GM12891 (cell line): Measurements from ENCODE around the gene SMARCD2.
A peak's percentile ranks its signal among the peaks of the same experiment; 100 is the strongest.

ENCODE experiments used
- DNase-seq: peaks from one replicate; pipeline ENCODE4 v3.0.0; 2011; ENCODE audit warnings: low spot score; ENCODE audit not compliant: insufficient read length
- FAIRE-seq: peaks from 2 replicates; lab custom pipeline; 2011; peaks lifted over from hg19 to GRCh38; lab: Jason Lieb, UNC
- PAX5 ChIP-seq: IDR thresholded peaks from 2 replicates; pipeline ENCODE4 v1.6.1; 2011; ENCODE audit warnings: low read length, moderate library complexity, mild to moderate bottlenecking; ENCODE audit not compliant: insufficient read depth, severe bottlenecking
- POLR2A ChIP-seq: IDR thresholded peaks from 2 replicates; pipeline ENCODE4 v1.6.1; 2011; ENCODE audit warnings: low read depth, low read length, control low read depth
- POLR2AphosphoS5 ChIP-seq: IDR thresholded peaks from 2 replicates; pipeline ENCODE4 v1.6.1; 2011; ENCODE audit warnings: low read depth, low read length, control low read depth
- POU2F2 ChIP-seq: IDR thresholded peaks from 2 replicates; pipeline ENCODE4 v1.6.1; 2011; ENCODE audit warnings: low read depth, mild to moderate bottlenecking, control low read depth, low read length, moderate library complexity
- SPI1 ChIP-seq: IDR thresholded peaks from 2 replicates; pipeline ENCODE4 v1.6.1; 2011; ENCODE audit warnings: low read depth, low read length, control low read depth
- TAF1 ChIP-seq: IDR thresholded peaks from 2 replicates; pipeline ENCODE4 v1.6.1; 2011; ENCODE audit warnings: low read depth, low read length, control low read depth

The SMARCD2 gene

DNA sequence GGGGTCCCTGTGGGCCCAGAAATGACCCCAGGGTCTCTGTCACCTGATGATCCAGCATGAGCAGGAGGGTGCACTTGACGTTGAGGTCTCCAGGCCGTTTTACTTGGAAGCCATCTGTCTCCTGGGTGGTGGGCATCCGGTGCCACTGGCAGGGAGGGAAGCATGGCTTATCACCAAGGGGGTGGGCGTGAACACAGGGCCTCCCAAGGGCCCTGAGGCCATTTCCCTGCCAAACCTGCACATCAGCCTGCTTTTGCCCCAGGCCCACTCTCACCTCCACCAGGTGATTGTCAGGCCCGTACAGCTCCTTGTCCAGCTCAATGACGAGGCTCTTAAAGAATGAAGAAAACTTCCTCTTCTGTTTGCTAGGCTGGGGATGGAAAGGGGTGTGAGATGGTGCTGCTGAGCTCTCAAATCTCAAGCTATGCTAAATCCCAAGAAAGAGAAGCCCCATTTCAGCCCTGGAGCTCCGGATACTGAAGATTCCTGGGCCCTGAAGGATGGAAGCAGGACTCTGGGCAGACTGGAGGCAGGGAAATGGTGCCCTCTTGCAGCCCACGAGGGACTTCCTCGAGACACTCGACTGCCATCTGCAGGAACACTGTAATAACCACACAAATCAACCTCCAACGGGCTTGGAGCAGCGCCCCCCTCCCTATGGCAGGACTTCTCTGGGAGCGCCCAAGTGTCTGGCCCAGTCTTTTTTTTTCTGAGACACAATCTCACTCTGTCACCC, 7.9 kb downstream of the SMARCD2 start:
- TF ChIP-seq TAF1: no peak
- TF ChIP-seq POLR2A: no peak
- TF ChIP-seq POLR2AphosphoS5: peak; percentile 59
- TF ChIP-seq PAX5: no peak
- peak; percentile 85 for FAIRE-seq

DNA sequence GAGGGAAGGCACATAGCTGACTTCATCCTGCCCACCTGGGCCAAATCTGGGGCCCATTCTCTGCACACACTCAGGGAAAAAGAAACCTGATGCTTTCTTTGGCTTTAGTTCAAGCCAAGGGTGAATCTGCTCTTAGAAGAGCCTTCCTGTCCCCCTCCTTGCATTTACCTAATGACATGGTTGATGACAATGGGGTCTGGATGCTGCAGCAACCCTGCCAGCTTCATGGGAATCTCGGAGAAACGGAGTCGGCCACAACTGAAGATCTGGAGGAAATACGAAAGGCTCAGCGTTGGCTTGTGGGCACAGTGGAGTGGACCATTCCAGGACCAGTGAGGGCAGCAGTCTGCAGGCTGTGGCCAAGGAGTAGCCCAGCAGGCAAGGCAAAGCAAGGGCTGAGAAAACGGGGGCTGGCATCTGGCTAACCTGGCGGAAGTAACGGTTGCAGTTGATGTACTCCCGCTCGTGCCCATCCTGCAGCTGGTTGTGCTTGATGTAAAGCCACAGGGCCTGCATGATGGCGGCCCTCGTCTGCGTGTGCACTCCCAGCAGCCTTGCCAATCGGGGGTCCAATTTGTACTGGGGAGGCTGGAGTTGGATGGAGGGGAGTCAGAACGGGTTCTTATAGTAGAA, 8.6 kb downstream of the SMARCD2 start:
- peak; percentile 21; the same call in 1 of the 2 replicates for TF ChIP-seq POLR2A
- no peak for TF ChIP-seq POU2F2
- FAIRE-seq (no peak), DNase-seq (no peak)

More for the DNA sequence above, 7.9 kb downstream of the SMARCD2 start:
- DNase-seq: peak; percentile 54

DNA sequence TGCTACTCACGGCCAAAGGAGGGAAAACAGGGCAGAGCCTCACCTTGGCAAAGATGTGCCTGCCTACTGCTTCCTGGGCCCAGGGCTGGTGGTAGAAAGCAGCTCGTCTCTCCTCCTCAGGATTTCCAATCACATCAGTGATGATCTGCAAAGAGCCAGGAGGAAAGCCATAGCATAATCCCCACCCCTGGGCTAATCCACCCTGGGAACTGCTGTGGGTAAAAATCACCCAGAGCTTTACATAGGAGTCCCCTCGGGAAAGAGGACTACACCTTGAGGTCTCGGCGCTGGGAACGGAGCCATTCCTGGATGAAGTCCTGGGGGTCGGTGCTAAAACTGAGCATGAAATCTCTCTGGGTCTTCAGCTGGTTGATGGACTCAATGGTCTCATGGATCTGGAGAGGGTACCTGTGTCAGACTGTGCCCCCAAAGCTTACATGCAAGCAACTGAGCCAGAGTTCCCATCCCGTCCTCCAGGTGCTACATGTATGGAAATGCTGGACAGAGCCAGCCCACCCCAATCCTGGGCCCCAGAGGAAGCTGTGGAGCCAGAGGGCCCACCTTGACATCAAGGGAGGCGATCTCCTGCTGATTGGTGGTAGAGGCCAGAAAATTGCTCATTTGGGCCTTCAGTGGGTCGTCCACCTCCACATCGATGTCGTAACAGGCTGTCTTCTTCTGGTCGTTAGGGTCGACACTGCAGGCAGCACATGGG, 9.3 kb downstream of the SMARCD2 start:
- no peak for FAIRE-seq
- no peak for TF ChIP-seq SPI1
- no peak for TF ChIP-seq TAF1
- TF ChIP-seq PAX5: no peak
- TF ChIP-seq POLR2AphosphoS5: no peak
- no peak for TF ChIP-seq POU2F2
- TF ChIP-seq POLR2A: peak; percentile 34; the same call in 1 of the 2 replicates
- no peak for DNase-seq

DNA sequence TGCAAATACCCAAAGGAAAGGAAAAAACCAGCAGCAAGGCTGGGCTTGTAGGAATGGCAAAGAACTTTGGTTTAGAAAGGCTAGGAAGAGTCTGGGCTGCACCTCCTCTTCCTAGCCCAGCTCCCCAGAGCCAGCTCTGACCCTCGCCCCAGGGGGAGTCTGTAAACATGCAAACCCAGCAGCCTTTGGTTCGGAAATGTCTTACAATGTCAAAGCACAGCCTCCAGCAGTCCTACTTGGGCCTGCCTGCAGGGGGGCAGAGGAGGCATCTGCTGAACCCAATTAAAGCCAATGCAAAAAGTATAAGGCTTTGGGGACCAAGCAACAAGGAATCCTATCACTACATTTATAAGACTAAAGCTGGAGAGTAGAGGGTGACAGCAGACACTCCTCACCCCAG, 10.0 kb downstream of the SMARCD2 start:
- FAIRE-seq: no peak
- DNase-seq: no peak
- TF ChIP-seq POU2F2 (no peak), POLR2AphosphoS5 (no peak), TAF1 (no peak)

DNA sequence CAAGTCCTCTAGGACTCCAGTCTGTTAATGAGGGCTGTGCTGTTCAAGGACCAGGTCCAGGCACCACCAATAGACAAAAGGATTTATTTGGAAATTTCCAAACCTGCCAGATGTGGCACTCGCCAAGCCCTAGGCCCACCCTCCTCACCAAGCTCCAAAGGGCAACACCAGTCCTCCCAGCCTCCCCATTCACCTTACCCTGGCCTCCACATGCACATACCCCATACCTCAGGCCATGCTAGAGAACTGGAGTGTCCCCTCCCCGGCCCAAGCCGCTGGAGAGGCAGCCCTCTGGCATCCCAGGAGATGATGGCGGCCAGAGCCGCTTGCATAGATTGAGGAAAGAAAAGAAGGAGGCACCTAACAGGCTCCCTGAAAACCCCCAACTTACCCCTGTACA, 10.5 kb downstream of the SMARCD2 start:
- TF ChIP-seq POLR2AphosphoS5 (no peak), POLR2A (peak; percentile 47; the same call in 1 of the 2 replicates)
- DNase-seq: no peak
- no peak for FAIRE-seq

DNA sequence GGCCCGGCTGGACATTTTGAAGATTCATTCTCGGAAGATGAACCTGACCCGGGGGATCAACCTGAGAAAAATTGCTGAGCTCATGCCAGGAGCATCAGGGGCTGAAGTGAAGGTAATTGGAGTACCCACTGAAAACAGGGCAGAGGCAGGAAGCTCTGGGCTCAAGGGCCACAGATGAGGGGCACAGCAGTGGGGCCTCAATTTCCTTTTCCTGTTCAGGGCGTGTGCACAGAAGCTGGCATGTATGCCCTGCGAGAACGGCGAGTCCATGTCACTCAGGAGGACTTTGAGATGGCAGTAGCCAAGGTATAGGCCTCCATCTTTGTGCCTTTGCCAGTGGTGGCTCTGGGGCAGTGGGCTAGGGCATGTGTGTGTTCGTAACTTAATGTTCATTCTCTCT, 11.0 kb downstream of the SMARCD2 start:
- no peak for DNase-seq
- FAIRE-seq: no peak
- TF ChIP-seq POU2F2: no peak
- no peak for TF ChIP-seq TAF1
- no peak; the same call in 1 of the 2 replicates for TF ChIP-seq POLR2AphosphoS5
- TF ChIP-seq SPI1: no peak
- no peak for TF ChIP-seq PAX5
- TF ChIP-seq POLR2A: no peak

DNA sequence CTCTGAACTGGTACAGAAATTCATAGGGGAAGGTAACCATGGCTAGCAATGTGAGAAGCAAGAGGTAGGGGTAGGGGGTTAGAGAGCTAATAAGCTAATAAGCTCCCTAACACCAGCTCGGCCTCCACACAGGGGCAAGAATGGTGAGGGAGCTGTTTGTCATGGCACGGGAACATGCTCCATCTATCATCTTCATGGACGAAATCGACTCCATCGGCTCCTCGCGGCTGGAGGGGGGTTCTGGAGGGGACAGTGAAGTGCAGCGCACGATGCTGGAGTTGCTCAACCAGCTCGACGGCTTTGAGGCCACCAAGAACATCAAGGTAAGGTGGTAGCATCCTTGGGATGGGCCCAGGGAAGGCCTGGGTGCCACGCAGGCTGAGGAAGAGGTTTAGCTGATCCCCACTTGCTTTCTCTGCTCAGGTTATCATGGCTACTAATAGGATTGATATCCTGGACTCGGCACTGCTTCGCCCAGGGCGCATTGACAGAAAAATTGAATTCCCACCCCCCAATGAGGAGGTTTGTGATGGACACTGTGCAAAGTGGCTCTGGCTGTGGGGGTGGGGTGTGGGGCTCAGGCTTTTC, 11.5 kb downstream of the SMARCD2 start:
- DNase-seq (no peak), FAIRE-seq (no peak)
- TF ChIP-seq PAX5: no peak
- TF ChIP-seq POLR2A: 0 out of 2 replicates have a peak, but pooled peaks have one; percentile 25

DNA sequence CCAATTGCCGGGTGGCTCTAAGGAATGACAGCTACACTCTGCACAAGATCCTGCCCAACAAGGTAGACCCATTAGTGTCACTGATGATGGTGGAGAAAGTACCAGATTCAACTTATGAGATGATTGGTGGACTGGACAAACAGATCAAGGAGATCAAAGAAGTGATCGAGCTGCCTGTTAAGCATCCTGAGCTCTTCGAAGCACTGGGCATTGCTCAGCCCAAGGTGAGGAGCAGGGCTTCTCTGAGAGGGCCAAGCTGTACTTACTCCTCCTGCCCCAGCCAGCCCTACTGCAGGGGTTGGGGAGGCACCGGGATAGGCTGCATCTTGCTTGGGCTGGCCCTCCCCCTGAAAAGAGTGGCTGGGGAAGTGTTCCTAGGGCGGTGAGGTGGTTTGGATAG, 12.2 kb downstream of the SMARCD2 start:
- FAIRE-seq (no peak), DNase-seq (no peak)
- TF ChIP-seq PAX5 (no peak), POLR2AphosphoS5 (peak; percentile 19)

DNA sequence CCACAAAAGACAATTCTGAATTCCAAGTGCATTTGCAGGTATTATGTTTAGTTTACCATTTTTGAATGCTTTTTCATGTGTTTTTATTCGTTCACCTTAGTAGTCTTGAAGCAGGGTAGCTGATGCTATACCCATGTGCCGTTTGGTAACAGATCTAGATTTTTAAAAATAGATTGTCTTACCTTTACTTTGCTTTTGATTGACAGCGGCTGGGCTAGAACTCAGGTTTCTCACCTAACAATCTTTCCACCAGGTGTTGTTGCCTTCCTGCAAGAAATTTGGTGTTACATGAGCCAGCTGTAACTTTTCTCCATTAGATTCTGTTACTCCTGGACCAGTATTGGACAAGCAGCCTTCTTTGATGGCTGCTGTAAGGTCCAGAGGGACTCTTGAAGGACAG, 13.5 kb downstream of the SMARCD2 start:
- no peak for TF ChIP-seq POLR2AphosphoS5
- no peak for TF ChIP-seq TAF1
- TF ChIP-seq SPI1: no peak
- TF ChIP-seq PAX5: no peak
- TF ChIP-seq POLR2A: no peak
- TF ChIP-seq POU2F2: no peak
- FAIRE-seq (no peak), DNase-seq (no peak)

DNA sequence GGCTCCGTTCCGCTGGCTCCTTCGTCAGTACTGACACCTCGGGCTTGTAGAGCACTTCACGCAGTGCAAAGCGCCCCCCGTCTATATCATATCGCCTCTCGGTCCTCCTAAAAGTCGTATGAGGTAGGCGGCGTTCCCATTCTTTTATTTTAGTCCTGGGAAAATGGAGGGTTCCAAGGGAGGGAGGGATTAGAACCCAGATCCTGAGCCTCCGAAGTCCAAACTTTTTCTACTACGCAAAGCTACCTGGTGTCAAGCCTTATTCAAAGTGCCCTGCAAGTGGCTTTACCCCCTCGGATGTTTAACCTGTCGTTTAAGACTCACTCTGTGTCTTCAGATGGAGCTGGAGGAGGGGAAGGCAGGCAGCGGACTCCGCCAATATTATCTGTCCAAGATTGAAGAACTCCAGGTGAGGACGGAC, 14.7 kb downstream of the SMARCD2 start:
- DNase-seq (no peak), FAIRE-seq (peak; percentile 16)
- no peak for TF ChIP-seq POLR2A
- TF ChIP-seq PAX5: no peak
- no peak for TF ChIP-seq POLR2AphosphoS5
- TF ChIP-seq TAF1: no peak
- no peak for TF ChIP-seq SPI1
- TF ChIP-seq POU2F2: no peak
